ENCODE results near the gene EIF3D. TPM values are rescaled to one million over a fixed set of nuclear protein-coding genes. Genes with fewer than 3 reads are reported as not detected.

EIF3D gene
- total RNA-seq, 1 donor = 389 TPM

GRCh38 chr22:36497910-36498665 is 30.9 kb downstream of the EIF3D start:
- H3K9me3 ChIP-seq (ENCODE audit: low read depth, low read length) = no peaks in the 10 kb centered on the region
- H3K27me3 ChIP-seq (ENCODE audit: insufficient read depth, low read length) = no peaks in the 10 kb centered on the region
- no peak overlapping the region for H3K4me3 ChIP-seq (ENCODE audit: low read length)
- peaks cover 16% of the 10 kb centered on the region for H3K4me1 ChIP-seq (ENCODE audit: insufficient read depth, low read length)

GRCh38 chr22:36493690-36494110 is 35.3 kb downstream of the EIF3D start:
- H3K4me3 ChIP-seq (ENCODE audit: low read length) = no peak overlapping the region
- no peaks in the 10 kb centered on the region for H3K27me3 ChIP-seq (ENCODE audit: insufficient read depth, low read length)
- H3K9me3 ChIP-seq (ENCODE audit: low read depth, low read length) = no peaks in the 10 kb centered on the region

GRCh38 chr22:36492109-36492508 is 36.9 kb downstream of the EIF3D start:
- no peaks in the 10 kb centered on the region for H3K27me3 ChIP-seq (ENCODE audit: insufficient read depth, low read length)
- no peak overlapping the region for H3K4me3 ChIP-seq (ENCODE audit: low read length)
- no peaks in the 10 kb centered on the region for H3K9me3 ChIP-seq (ENCODE audit: low read depth, low read length)
- H3K4me1 ChIP-seq (ENCODE audit: insufficient read depth, low read length) = peaks cover 25% of the 10 kb centered on the region

More at GRCh38 chr22:36493690-36494110, 35.3 kb downstream of the EIF3D start:
- H3K4me1 ChIP-seq (ENCODE audit: insufficient read depth, low read length) = peaks cover 25% of the 10 kb centered on the region

GRCh38 chr22:36491155-36491554 is 37.8 kb downstream of the EIF3D start:
- Histone ChIP-seq H3K27me3 (ENCODE audit: insufficient read depth, low read length) (no peaks in the 10 kb centered on the region), H3K4me3 (ENCODE audit: low read length) (no peak overlapping the region), H3K9me3 (ENCODE audit: low read depth, low read length) (no peaks in the 10 kb centered on the region), H3K4me1 (ENCODE audit: insufficient read depth, low read length) (peaks cover 25% of the 10 kb centered on the region)

GRCh38 chr22:36486619-36487384 is 42.2 kb downstream of the EIF3D start:
- Histone ChIP-seq H3K27me3 (ENCODE audit: insufficient read depth, low read length) (no peaks in the 10 kb centered on the region), H3K9me3 (ENCODE audit: low read depth, low read length) (no peaks in the 10 kb centered on the region), H3K4me1 (ENCODE audit: insufficient read depth, low read length) (peaks cover 8% of the 10 kb centered on the region), H3K4me3 (ENCODE audit: low read length) (no peak overlapping the region)

- Histone ChIP-seq H3K27me3 (ENCODE audit: insufficient read depth, low read length) (no peaks in the 10 kb centered on the region), H3K9me3 (ENCODE audit: low read depth, low read length) (no peaks in the 10 kb centered on the region), H3K4me3 (ENCODE audit: low read length) (peak within 1 kb of the TSS; percentile 66), H3K4me1 (ENCODE audit: insufficient read depth, low read length) (peaks cover 15% of the 10 kb centered on the region)
These were observed 47.4 kb downstream of the EIF3D start, which contains the start of gene TXN2 for GRCh38 chr22:36481393-36482168. Gene TXN2, minus strand, starts transcription at chr22:36481640. Its CDS starts 803 bp downstream, at chr22:36480837.

- H3K4me3 ChIP-seq (ENCODE audit: low read length) = peak overlapping the region; percentile 66
- no peaks in the 10 kb centered on the region for H3K27me3 ChIP-seq (ENCODE audit: insufficient read depth, low read length)
- H3K4me1 ChIP-seq (ENCODE audit: insufficient read depth, low read length) = peaks cover 15% of the 10 kb centered on the region
- no peaks in the 10 kb centered on the region for H3K9me3 ChIP-seq (ENCODE audit: low read depth, low read length)
These were observed 48.0 kb downstream of the EIF3D start for GRCh38 chr22:36480941-36481392.

- peaks cover 15% of the 10 kb centered on the region for H3K4me1 ChIP-seq (ENCODE audit: insufficient read depth, low read length)
- no peaks in the 10 kb centered on the region for H3K9me3 ChIP-seq (ENCODE audit: low read depth, low read length)
- no peaks in the 10 kb centered on the region for H3K27me3 ChIP-seq (ENCODE audit: insufficient read depth, low read length)
- H3K4me3 ChIP-seq (ENCODE audit: low read length) = no peak overlapping the region
These were observed 50.0 kb downstream of the EIF3D start for GRCh38 chr22:36478966-36479365.

- Histone ChIP-seq H3K4me3 (ENCODE audit: low read length) (no peak overlapping the region), H3K9me3 (ENCODE audit: low read depth, low read length) (no peaks in the 10 kb centered on the region), H3K4me1 (ENCODE audit: insufficient read depth, low read length) (peaks cover 10% of the 10 kb centered on the region), H3K27me3 (ENCODE audit: insufficient read depth, low read length) (no peaks in the 10 kb centered on the region)
These were observed 53.6 kb downstream of the EIF3D start for GRCh38 chr22:36475341-36475740.

GRCh38 chr22:36472689-36473088 is 56.3 kb downstream of the EIF3D start:
- Histone ChIP-seq H3K4me3 (ENCODE audit: low read length) (no peak overlapping the region), H3K9me3 (ENCODE audit: low read depth, low read length) (no peaks in the 10 kb centered on the region), H3K4me1 (ENCODE audit: insufficient read depth, low read length) (peaks cover 30% of the 10 kb centered on the region), H3K27me3 (ENCODE audit: insufficient read depth, low read length) (no peaks in the 10 kb centered on the region)

- Histone ChIP-seq H3K4me3 (ENCODE audit: low read length) (no peak overlapping the region), H3K9me3 (ENCODE audit: low read depth, low read length) (no peaks in the 10 kb centered on the region), H3K4me1 (ENCODE audit: insufficient read depth, low read length) (peaks cover 44% of the 10 kb centered on the region), H3K27me3 (ENCODE audit: insufficient read depth, low read length) (no peaks in the 10 kb centered on the region)
These were observed 57.6 kb downstream of the EIF3D start for GRCh38 chr22:36471341-36471821.

- H3K9me3 ChIP-seq (ENCODE audit: low read depth, low read length) = no peaks in the 10 kb centered on the region
- no peaks in the 10 kb centered on the region for H3K27me3 ChIP-seq (ENCODE audit: insufficient read depth, low read length)
- no peak overlapping the region for H3K4me3 ChIP-seq (ENCODE audit: low read length)
- H3K4me1 ChIP-seq (ENCODE audit: insufficient read depth, low read length) = peaks cover 48% of the 10 kb centered on the region
These were observed 58.0 kb downstream of the EIF3D start for GRCh38 chr22:36470994-36471331.

GRCh38 chr22:36470162-36470993 is 58.6 kb downstream of the EIF3D start:
- Histone ChIP-seq H3K9me3 (ENCODE audit: low read depth, low read length) (no peaks in the 10 kb centered on the region), H3K27me3 (ENCODE audit: insufficient read depth, low read length) (no peaks in the 10 kb centered on the region), H3K4me1 (ENCODE audit: insufficient read depth, low read length) (peaks cover 53% of the 10 kb centered on the region), H3K4me3 (ENCODE audit: low read length) (no peak overlapping the region)

GRCh38 chr22:36469094-36469710 is 59.8 kb downstream of the EIF3D start:
- Histone ChIP-seq H3K9me3 (ENCODE audit: low read depth, low read length) (no peaks in the 10 kb centered on the region), H3K27me3 (ENCODE audit: insufficient read depth, low read length) (no peaks in the 10 kb centered on the region), H3K4me1 (ENCODE audit: insufficient read depth, low read length) (peaks cover 53% of the 10 kb centered on the region), H3K4me3 (ENCODE audit: low read length) (no peak overlapping the region)

Data from mononuclear cell (primary cell).